ENCODE data around the gene RELA.
A peak's percentile ranks its signal among the peaks of the same experiment; 100 is the strongest.

Gene RELA

DNA sequence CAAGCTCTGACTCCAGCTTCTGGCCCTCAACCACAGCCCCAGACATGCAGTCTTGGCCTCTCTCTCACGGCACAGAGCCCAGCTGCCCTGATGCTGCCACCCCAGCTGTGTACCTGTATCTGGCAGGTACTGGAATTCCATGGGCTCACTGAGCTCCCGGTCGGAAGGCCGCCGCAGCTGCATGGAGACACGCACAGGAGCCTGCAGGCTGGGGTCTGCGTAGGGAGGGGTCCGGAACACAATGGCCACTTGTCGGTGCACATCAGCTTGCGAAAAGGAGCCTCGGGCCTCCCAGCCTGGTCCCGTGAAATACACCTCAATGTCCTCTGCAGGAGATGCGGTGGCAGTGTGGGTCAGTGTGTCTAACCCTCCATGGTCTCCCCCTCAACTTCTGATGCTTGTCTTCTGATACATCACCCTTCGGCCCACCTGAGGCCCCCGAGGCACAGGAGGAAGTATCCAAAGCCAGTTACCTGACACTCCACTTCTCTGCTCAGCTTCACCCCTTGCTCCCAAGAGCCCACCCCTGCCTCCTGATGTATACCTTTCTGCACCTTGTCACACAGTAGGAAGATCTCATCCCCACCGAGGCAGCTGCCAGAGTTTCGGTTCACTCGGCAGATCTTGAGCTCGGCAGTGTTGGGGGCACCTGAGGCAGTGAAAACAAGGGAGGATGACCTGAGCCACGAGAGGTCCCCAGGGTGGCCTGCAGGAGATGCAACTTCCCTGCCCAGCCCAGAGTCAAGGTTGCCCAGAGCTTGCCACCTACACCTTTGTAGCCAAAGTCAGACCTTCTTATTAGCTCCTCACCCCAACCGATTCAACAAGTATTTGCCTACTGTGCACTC, 4.3 kb downstream of the RELA start:
- Histone ChIP-seq H3K27ac (no peak overlapping the region), H3K36me3 (ENCODE audit: insufficient read depth, low read length) (peaks cover 68% of the 10 kb centered on the region), H3K4me3 (no peak overlapping the region), H3K9me3 (ENCODE audit: low read depth, low read length) (no peaks in the 10 kb centered on the region), H3K9ac (ENCODE audit: insufficient read length) (no peak overlapping the region)
- no peak for DNase-seq (ENCODE audit: low read depth, low spot score)
- TF ChIP-seq EZH2 (IDR thresholded peaks at IDR 0.05) (no peak), POLR2AphosphoS5 (IDR thresholded peaks at IDR 0.05; ENCODE audit: borderline replicate concordance, low read depth, low read length) (no peak), FOXP2 (optimal IDR thresholded peaks at IDR 0.05; ENCODE audit: control extremely low read depth, extremely low read length, insufficient read depth) (no peak)

DNA sequence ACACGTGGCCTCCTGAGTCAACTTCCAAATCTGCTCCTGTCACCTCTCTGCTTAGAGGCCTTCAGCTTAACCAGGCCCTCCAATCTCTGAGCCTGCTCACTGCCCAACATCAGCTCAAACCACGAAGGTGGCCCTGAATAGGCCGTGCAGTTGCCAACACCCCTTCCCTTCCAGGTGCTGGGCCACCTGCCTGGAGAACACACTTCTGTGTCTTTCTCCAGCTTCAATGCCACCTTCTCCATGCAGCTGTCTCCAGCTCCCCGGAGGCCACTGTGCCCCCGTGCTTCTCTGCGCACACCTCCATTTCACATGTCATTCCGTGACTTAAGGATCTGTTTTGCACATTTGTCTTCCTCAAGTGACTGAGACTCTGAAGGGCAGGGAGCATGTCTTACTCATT, 5.3 kb downstream of the RELA start:
- H3K36me3 ChIP-seq (ENCODE audit: insufficient read depth, low read length), result peaks cover 68% of the 10 kb centered on the region
- no peak overlapping the region for H3K27ac ChIP-seq
- H3K9ac ChIP-seq (ENCODE audit: insufficient read length), result no peak overlapping the region
- no peak for DNase-seq (ENCODE audit: low read depth, low spot score)
- no peaks in the 10 kb centered on the region for H3K9me3 ChIP-seq (ENCODE audit: low read depth, low read length)
- TF ChIP-seq EZH2 (IDR thresholded peaks at IDR 0.05) (no peak), FOXP2 (optimal IDR thresholded peaks at IDR 0.05; ENCODE audit: control extremely low read depth, extremely low read length, insufficient read depth) (no peak), POLR2AphosphoS5 (IDR thresholded peaks at IDR 0.05; ENCODE audit: borderline replicate concordance, low read depth, low read length) (no peak)
- H3K4me3 ChIP-seq, result no peak overlapping the region

DNA sequence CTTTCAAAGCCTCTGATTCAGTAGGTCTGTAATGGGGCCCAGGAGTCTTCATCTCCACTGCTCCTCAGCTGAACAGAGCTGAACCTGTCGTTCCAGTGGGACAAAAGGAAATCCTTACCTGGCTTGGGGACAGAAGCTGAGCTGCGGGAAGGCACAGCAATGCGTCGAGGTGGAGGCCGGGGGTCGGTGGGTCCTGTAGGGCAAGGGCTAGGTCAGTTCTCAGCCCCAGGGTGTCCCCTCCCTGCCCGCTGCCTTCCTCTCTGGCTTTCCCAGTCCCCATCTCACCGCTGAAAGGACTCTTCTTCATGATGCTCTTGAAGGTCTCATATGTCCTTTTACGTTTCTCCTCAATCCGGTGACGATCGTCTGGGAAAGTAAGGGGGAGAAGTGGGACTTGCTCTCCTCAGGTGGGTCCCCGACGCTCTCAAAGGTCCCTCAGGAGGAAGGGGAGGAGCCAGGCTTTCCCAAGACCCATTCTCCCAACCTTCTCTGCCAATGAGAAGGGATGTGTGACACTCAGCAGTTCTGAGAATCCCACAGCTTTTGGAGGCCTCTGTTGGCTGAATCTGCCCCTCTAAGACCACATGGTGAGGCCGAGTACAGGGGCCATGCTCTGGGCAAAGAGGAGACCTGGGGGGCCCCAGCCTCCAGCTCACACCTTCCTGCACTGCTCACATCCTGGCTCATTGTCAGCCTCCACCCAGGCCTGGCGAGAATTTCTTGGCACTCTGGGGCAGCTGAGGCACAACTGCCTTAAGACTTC, 7.0 kb downstream of the RELA start:
- H3K36me3 ChIP-seq (ENCODE audit: insufficient read depth, low read length), result peaks cover 62% of the 10 kb centered on the region
- no peak for DNase-seq (ENCODE audit: low read depth, low spot score)
- TF ChIP-seq POLR2AphosphoS5 (IDR thresholded peaks at IDR 0.05; ENCODE audit: borderline replicate concordance, low read depth, low read length), result no peak
- TF ChIP-seq FOXP2 (optimal IDR thresholded peaks at IDR 0.05; ENCODE audit: control extremely low read depth, extremely low read length, insufficient read depth), result no peak

DNA sequence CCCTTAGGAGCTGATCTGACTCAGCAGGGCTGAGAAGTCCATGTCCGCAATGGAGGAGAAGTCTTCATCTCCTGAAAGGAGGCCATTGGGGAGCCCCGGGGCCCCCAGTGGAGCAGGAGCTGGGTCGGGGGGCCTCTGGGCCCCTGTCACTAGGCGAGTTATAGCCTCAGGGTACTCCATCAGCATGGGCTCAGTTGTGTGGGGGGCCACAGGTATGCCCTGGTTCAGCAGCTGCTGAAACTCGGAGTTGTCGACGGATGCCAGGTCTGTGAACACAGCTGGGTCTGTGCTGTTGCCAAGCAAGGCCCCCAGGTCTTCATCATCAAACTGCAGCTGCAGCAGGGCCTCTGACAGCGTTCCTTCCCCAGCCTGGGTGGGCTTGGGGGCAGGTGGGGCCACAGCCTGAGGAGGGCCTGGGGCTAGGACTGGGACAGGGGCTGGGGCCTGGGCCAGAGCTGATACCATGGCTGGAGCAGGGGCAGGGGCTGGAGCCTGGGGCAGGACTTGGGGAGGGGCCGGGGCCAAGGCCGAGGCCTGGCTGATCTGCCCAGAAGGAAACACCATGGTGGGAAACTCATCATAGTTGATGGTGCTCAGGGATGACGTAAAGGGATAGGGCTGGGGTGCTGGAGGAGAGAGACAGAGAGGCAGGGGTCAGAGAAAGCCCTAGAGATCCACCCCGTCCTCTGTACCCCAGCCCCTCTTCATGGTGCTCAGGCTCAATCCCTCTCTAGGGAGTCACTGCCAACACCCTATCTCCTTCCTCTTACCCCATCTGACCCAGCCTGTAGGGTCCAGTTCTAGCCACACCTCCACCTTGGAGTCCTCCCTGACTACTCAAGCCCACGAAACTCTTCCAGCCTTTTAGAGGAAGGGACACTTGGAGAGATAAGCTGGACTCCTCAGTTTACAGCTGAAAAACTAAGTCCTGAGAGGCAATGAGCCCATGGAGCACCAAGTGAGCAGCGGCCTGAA, 8.1 kb downstream of the RELA start:
- H3K36me3 ChIP-seq (ENCODE audit: insufficient read depth, low read length), result peaks cover 54% of the 10 kb centered on the region

More for the DNA sequence above, 7.0 kb downstream of the RELA start:
- Histone ChIP-seq H3K4me3 (no peak overlapping the region), H3K9me3 (ENCODE audit: low read depth, low read length) (no peaks in the 10 kb centered on the region), H3K27ac (no peak overlapping the region), H3K9ac (ENCODE audit: insufficient read length) (no peak overlapping the region)

DNA sequence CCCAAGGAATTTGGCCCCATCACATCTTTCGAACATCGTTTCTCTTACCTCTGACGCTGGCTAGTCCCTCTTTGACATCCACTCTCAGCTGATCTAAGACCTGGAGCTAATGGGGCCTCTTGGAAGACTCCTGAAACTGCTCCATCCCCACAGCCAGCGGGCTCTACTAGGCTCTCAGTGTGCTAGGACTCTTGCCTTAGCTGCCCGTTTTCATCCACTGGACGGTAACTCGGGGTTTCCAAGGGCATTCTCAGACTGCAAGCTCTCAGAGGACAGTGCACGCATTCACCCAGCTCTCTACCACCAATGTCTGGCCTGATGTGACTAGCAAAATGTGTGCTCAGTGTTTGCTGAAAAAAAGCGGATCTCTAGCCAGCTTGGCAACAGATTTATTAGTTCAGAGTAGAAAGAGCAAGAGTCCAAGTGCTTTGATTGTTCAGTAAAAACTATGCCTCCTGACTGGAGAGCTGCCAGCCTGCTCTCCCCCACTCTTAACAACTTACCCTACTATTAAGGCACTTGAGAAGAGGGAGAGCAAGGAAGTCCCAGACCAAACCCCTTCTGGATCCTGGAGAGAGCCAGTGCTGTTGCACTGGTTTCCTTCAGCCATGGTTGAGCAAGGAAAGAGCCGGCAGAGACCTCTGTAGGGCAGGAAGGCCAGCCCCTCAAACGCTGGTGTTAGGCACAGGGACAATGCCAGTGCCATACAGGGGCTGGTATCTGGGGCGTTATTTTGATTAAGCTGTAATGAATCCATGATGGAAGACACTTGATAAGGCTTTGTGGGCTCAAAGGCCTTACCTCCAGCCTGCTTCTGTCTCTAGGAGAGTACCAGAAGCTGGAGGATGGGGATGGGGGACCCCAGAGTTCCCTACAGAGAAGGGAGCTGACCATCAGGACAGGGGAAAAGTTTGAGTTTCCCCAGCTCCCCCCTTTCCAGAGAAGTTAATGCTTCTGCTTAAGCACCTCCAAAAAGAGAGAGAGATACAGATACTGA, 9.2 kb downstream of the RELA start:
- Histone ChIP-seq H3K36me3 (ENCODE audit: insufficient read depth, low read length) (peaks cover 42% of the 10 kb centered on the region), H3K4me3 (peak overlapping the region; percentile 90), H3K9me3 (ENCODE audit: low read depth, low read length) (no peaks in the 10 kb centered on the region), H3K9ac (ENCODE audit: insufficient read length) (peak overlapping the region; percentile 81), H3K27ac (peak overlapping the region; percentile 94)
- TF ChIP-seq POLR2AphosphoS5 (IDR thresholded peaks at IDR 0.05; ENCODE audit: borderline replicate concordance, low read depth, low read length) (no peak), FOXP2 (optimal IDR thresholded peaks at IDR 0.05; ENCODE audit: control extremely low read depth, extremely low read length, insufficient read depth) (no peak), EZH2 (IDR thresholded peaks at IDR 0.05) (no peak)
- DNase-seq (ENCODE audit: low read depth, low spot score), result no peak

More for the DNA sequence above, 8.1 kb downstream of the RELA start:
- TF ChIP-seq FOXP2 (optimal IDR thresholded peaks at IDR 0.05; ENCODE audit: control extremely low read depth, extremely low read length, insufficient read depth) (no peak), EZH2 (IDR thresholded peaks at IDR 0.05) (no peak), POLR2AphosphoS5 (IDR thresholded peaks at IDR 0.05; ENCODE audit: borderline replicate concordance, low read depth, low read length) (no peak)
- H3K9me3 ChIP-seq (ENCODE audit: low read depth, low read length), result no peaks in the 10 kb centered on the region
- DNase-seq (ENCODE audit: low read depth, low spot score), result no peak
- peak overlapping the region; percentile 94 for H3K27ac ChIP-seq
- no peak overlapping the region for H3K4me3 ChIP-seq
- no peak overlapping the region for H3K9ac ChIP-seq (ENCODE audit: insufficient read length)

DNA sequence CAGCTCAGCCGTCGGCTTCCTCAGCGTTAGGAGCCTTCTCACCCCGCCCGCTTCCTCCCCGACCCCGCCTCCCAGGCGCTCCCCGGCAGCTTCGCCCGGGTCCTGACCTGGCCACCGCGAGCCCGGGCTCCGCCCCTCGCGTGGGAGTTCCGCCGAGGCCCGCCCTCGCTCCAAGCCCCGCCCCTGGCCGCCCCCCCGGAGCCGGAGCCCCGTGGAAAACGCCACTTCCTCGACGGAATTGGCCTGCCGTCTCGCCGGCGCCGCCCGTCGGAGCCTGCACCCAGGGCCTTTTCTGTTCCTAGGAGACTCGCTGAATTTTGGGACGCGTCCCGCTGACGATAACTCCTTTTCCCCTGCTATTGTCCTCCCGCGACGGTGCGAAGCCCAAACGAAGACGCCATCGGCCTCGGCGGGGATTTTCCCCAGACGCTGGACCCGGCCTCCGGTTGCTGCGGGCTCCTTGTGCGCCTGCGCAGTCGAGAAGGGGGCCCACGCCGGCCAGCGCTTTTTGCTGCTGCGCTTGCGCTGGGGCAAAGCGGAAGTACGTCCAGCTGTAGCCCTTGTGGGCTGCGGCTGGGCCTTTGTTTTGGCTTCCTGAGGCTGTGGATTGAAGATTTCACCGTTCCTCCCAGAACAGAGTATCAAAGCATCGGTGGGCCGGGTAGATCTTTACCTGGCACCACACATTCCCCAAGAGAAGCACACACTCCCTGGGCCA, 10.0 kb downstream of the RELA start:
- Histone ChIP-seq H3K36me3 (ENCODE audit: insufficient read depth, low read length) (peaks cover 34% of the 10 kb centered on the region), H3K9me3 (ENCODE audit: low read depth, low read length) (no peaks in the 10 kb centered on the region), H3K9ac (ENCODE audit: insufficient read length) (peak overlapping the region; percentile 81), H3K4me3 (peak overlapping the region; percentile 90), H3K27ac (peak overlapping the region; percentile 94)
- TF ChIP-seq EZH2 (IDR thresholded peaks at IDR 0.05), result no peak
- TF ChIP-seq POLR2AphosphoS5 (IDR thresholded peaks at IDR 0.05; ENCODE audit: borderline replicate concordance, low read depth, low read length), result peak; percentile 83
- no peak for DNase-seq (ENCODE audit: low read depth, low spot score)

Data from SK-N-MC (cell line).